Measurements from ENCODE around the gene EXTL2. TPM values are rescaled to one million over a fixed set of nuclear protein-coding genes. Genes with fewer than 3 reads are reported as not detected.

Gene EXTL2
- total and polyA plus RNA-seq, 9 of the 15 experiments (the other 6 are each of a cell fraction or from before 2014, with no cell fraction given) = 8.5 to 40.7 (median 26.0) TPM

DNA sequence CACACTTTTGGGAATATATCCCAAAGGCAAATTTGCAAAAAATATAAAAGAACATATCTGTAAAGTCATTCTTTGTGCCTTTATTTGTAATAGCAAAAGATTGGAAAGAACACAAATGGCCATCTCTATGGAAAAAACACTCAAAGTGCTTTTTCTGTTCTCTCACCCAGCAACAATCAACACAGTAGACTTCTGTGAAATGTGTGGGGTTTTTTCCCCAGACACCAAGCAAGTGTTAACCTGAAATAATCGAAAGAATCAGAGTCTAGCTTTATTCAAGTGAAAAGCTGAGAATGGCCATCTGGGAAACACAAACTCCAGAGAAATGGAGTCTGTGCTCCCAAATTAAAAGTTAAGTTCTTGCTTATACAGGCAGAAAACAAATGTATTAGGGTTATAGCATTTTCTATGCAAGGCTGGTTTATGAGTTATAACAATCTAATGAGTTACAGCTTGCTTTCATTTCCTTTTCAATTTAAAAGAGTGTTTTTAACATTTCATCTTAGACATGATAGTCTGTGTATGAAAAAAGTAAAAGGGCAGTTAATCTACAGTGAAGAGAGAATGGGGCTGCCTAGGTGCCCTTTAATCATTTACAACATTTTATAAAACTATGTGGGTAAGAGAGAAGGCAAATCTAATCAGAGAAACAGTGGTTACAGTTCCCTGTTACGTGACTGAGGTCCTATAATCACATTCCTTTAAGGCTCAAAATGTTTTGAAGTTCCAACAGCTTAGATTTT, 47.8 kb upstream of the EXTL2 start:
- FAIRE-seq = no peak
- WGBS (ENCODE audit: insufficient coverage, low coverage, missing lambda C conversion rate) = 81% methylated on average over 2 of the region's 2 CpGs
- Histone ChIP-seq H3K4me1 (replicated peaks in 1 of 2; ENCODE audit: control insufficient read depth in 2 of 2, insufficient read depth in 2 of 2, low read length in 2 of 2) (no peaks in the 10 kb centered on the region), H3K36me3 (ENCODE audit: control insufficient read depth, insufficient read depth, low read length) (peaks cover 20% of the 10 kb centered on the region), H3K4me3 (no peak overlapping the region), H3K27ac (ENCODE audit: extremely low read depth, low read depth, low read length) (no peak overlapping the region), H2AFZ (ENCODE audit: low read depth, low read length) (no peak overlapping the region), H3K9me1 (ENCODE audit: control insufficient read depth, insufficient read depth, low read length) (no peaks in the 10 kb centered on the region), H4K20me1 (replicated peaks; ENCODE audit: control insufficient read depth, insufficient read depth, low read length) (no peaks in the 10 kb centered on the region), H3K9me3 (replicated peaks; ENCODE audit: control insufficient read depth, insufficient read depth, low read depth, low read length) (no peaks in the 10 kb centered on the region), H3K27me3 (ENCODE audit: control insufficient read depth in 2 of 2, insufficient read depth in 2 of 2, low read length in 2 of 2) (no peaks in the 10 kb centered on the region), H3K9ac (ENCODE audit: insufficient read depth in 1 of 2, low read depth in 2 of 2, low read length in 2 of 2) (no peak overlapping the region), H3K79me2 (ENCODE audit: control insufficient read depth, insufficient read depth, low read length) (no peaks in the 10 kb centered on the region), H3K4me2 (ENCODE audit: insufficient read depth, low read length) (no peak overlapping the region)
- intact Hi-C loops (cut with micrococcal nuclease) = no loop called here
- no peak for DNase-seq (ENCODE audit: extremely low read depth in 1 of 4, low spot score in 3 of 4)
- ATAC-seq = no peak
- ChIA-PET CTCF (ENCODE audit: low intra/inter-chr PET ratio) (no interaction called here), POLR2A (interaction anchor here (1.7 kb wide), 1 partner anchor 17 kb away, joined by 7 read pairs; no protein-coding TSS in a partner anchor)
- no TSS peak for BruUV-seq (replicated peaks)
- TF ChIP-seq MTA1 (IDR thresholded peaks at IDR 0.05; ENCODE audit: borderline replicate concordance) (no peak), SRSF7 (optimal IDR thresholded peaks at IDR 0.05; ENCODE audit: low read depth, low read length) (no peak), SMARCB1 (IDR thresholded peaks at IDR 0.05; ENCODE audit: insufficient read length, low read depth) (no peak), ZBTB17 (CRISPR knock-in tag; IDR thresholded peaks at IDR 0.05) (no peak), NCOA2 (IDR thresholded peaks at IDR 0.05; ENCODE audit: partially characterized antibody in 2 of 2) (no peak), LCOR (CRISPR knock-in tag; IDR thresholded peaks at IDR 0.05) (no peak)
- TF ChIP-seq, protein P1, sequence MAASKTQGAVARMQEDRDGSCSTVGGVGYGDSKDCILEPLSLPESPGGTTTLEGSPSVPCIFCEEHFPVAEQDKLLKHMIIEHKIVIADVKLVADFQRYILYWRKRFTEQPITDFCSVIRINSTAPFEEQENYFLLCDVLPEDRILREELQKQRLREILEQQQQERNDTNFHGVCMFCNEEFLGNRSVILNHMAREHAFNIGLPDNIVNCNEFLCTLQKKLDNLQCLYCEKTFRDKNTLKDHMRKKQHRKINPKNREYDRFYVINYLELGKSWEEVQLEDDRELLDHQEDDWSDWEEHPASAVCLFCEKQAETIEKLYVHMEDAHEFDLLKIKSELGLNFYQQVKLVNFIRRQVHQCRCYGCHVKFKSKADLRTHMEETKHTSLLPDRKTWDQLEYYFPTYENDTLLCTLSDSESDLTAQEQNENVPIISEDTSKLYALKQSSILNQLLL (CRISPR knock-in tag; IDR thresholded peaks at IDR 0.05; ENCODE audit: borderline replicate concordance) = no peak
- TF ChIP-seq, protein P2, sequence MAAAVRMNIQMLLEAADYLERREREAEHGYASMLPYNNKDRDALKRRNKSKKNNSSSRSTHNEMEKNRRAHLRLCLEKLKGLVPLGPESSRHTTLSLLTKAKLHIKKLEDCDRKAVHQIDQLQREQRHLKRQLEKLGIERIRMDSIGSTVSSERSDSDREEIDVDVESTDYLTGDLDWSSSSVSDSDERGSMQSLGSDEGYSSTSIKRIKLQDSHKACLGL (CRISPR knock-in tag; IDR thresholded peaks at IDR 0.05; ENCODE audit: borderline replicate concordance, poor library complexity, severe bottlenecking) = no peak
- in situ Hi-C loops (cut with MboI) = no loop called here
